Measurements from ENCODE around the gene SMURF2. TPM values are rescaled to one million over a fixed set of nuclear protein-coding genes. Genes with fewer than 3 reads are reported as not detected.
"Not testable (repeated sequence)": the region's sequence is repeated elsewhere in the genome, so short reads cannot be mapped to it uniquely, and the experiment has no call there.

SMURF2 gene
- total and polyA plus RNA-seq, 5 donors, result 4.7 to 27.2 (median 15.2) TPM

- H3K9me3 ChIP-seq (ENCODE audit: control insufficient read depth, low read length), result no peaks in the 10 kb centered on the region
- WGBS, result 65% methylated on average over 2 of the region's 2 CpGs
- ATAC-seq, result no peak
- no peak for DNase-seq
- H3K27me3 ChIP-seq (ENCODE audit: control insufficient read depth, insufficient read depth), result no peaks in the 10 kb centered on the region
- H3K27ac ChIP-seq (ENCODE audit: low read length), result no peak overlapping the region
- no peak overlapping the region for H3K4me3 ChIP-seq (ENCODE audit: low read length)
- no peaks in the 10 kb centered on the region for H3K4me1 ChIP-seq (ENCODE audit: control insufficient read depth, insufficient read depth, low read length)
- intact Hi-C loops (cut with DNase I), result no loop called here
Observed at GRCh38 chr17:64596439-64596838, 65.7 kb downstream of the SMURF2 start.

- WGBS, result 79% methylated on average over 1 of the region's 1 CpG
- DNase-seq (no peak), ATAC-seq (no peak)
- Histone ChIP-seq H3K9me3 (ENCODE audit: control insufficient read depth, low read length) (no peaks in the 10 kb centered on the region), H3K27ac (ENCODE audit: low read length) (no peak overlapping the region), H3K4me1 (ENCODE audit: control insufficient read depth, insufficient read depth, low read length) (no peaks in the 10 kb centered on the region), H3K27me3 (ENCODE audit: control insufficient read depth, insufficient read depth) (no peaks in the 10 kb centered on the region), H3K4me3 (ENCODE audit: low read length) (no peak overlapping the region)
- intact Hi-C loops (cut with DNase I), result no loop called here
Observed at GRCh38 chr17:64591944-64592343, 70.2 kb downstream of the SMURF2 start.

- intact Hi-C loops (cut with DNase I), result no loop called here
- no peak overlapping the region for H3K27ac ChIP-seq (ENCODE audit: low read length)
- 94% methylated on average over 2 of the region's 2 CpGs for WGBS
- DNase-seq (no peak), ATAC-seq (no peak)
- no peaks in the 10 kb centered on the region for H3K4me1 ChIP-seq (ENCODE audit: control insufficient read depth, insufficient read depth, low read length)
- H3K4me3 ChIP-seq (ENCODE audit: low read length), result no peak overlapping the region
- no peaks in the 10 kb centered on the region for H3K27me3 ChIP-seq (ENCODE audit: control insufficient read depth, insufficient read depth)
- H3K9me3 ChIP-seq (ENCODE audit: control insufficient read depth, low read length), result no peaks in the 10 kb centered on the region
Observed at GRCh38 chr17:64585146-64585545, 77.0 kb downstream of the SMURF2 start.

GRCh38 chr17:64583038-64583437, 79.1 kb downstream of the SMURF2 start:
- intact Hi-C loops (cut with DNase I), result no loop called here
- Histone ChIP-seq H3K27me3 (ENCODE audit: control insufficient read depth, insufficient read depth) (no peaks in the 10 kb centered on the region), H3K9me3 (ENCODE audit: control insufficient read depth, low read length) (no peaks in the 10 kb centered on the region), H3K4me1 (ENCODE audit: control insufficient read depth, insufficient read depth, low read length) (no peaks in the 10 kb centered on the region), H3K4me3 (ENCODE audit: low read length) (no peak overlapping the region), H3K27ac (ENCODE audit: low read length) (no peak overlapping the region)
- ATAC-seq (no peak), DNase-seq (no peak)
- WGBS, result 92% methylated on average over 3 of the region's 3 CpGs

- no peak overlapping the region for H3K4me3 ChIP-seq (ENCODE audit: low read length)
- ATAC-seq (no peak), DNase-seq (no peak)
- H3K9me3 ChIP-seq (ENCODE audit: control insufficient read depth, low read length), result no peaks in the 10 kb centered on the region
- intact Hi-C loops (cut with DNase I), result no loop called here
- H3K27ac ChIP-seq (ENCODE audit: low read length), result no peak overlapping the region
- no peaks in the 10 kb centered on the region for H3K27me3 ChIP-seq (ENCODE audit: control insufficient read depth, insufficient read depth)
- no peaks in the 10 kb centered on the region for H3K4me1 ChIP-seq (ENCODE audit: control insufficient read depth, insufficient read depth, low read length)
- WGBS, result 73% methylated on average over 7 of the region's 7 CpGs
Observed at GRCh38 chr17:64580384-64581315, 81.5 kb downstream of the SMURF2 start.

- Histone ChIP-seq H3K4me3 (ENCODE audit: low read length) (no peak overlapping the region), H3K4me1 (ENCODE audit: control insufficient read depth, insufficient read depth, low read length) (no peaks in the 10 kb centered on the region), H3K27me3 (ENCODE audit: control insufficient read depth, insufficient read depth) (no peaks in the 10 kb centered on the region), H3K9me3 (ENCODE audit: control insufficient read depth, low read length) (no peaks in the 10 kb centered on the region), H3K27ac (ENCODE audit: low read length) (no peak overlapping the region)
- no peak for DNase-seq
- intact Hi-C loops (cut with DNase I), result no loop called here
- ATAC-seq, result no peak
- 89% methylated on average over 1 of the region's 1 CpG for WGBS
Observed at GRCh38 chr17:64579917-64580316, 82.2 kb downstream of the SMURF2 start.

GRCh38 chr17:64577025-64577424, 85.1 kb downstream of the SMURF2 start:
- H3K9me3 ChIP-seq (ENCODE audit: control insufficient read depth, low read length); DNase-seq; intact Hi-C loops (cut with DNase I); H3K27me3 ChIP-seq (ENCODE audit: control insufficient read depth, insufficient read depth); H3K4me3 ChIP-seq (ENCODE audit: low read length); H3K27ac ChIP-seq (ENCODE audit: low read length); H3K4me1 ChIP-seq (ENCODE audit: control insufficient read depth, insufficient read depth, low read length); ATAC-seq: not testable (repeated sequence)
- WGBS, result 96% methylated on average over 4 of the region's 4 CpGs

GRCh38 chr17:64575431-64575830, 86.7 kb downstream of the SMURF2 start:
- Histone ChIP-seq H3K27me3 (ENCODE audit: control insufficient read depth, insufficient read depth) (no peaks in the 10 kb centered on the region), H3K4me3 (ENCODE audit: low read length) (no peak overlapping the region), H3K4me1 (ENCODE audit: control insufficient read depth, insufficient read depth, low read length) (no peaks in the 10 kb centered on the region), H3K9me3 (ENCODE audit: control insufficient read depth, low read length) (no peaks in the 10 kb centered on the region), H3K27ac (ENCODE audit: low read length) (no peak overlapping the region)
- ATAC-seq (no peak), DNase-seq (no peak)
- intact Hi-C loops (cut with DNase I), result no loop called here
- 97% methylated on average over 3 of the region's 3 CpGs for WGBS

GRCh38 chr17:64574646-64575045, 87.5 kb downstream of the SMURF2 start:
- WGBS, result 80% methylated on average over 1 of the region's 1 CpG
- Histone ChIP-seq H3K27ac (ENCODE audit: low read length) (no peak overlapping the region), H3K9me3 (ENCODE audit: control insufficient read depth, low read length) (no peaks in the 10 kb centered on the region), H3K27me3 (ENCODE audit: control insufficient read depth, insufficient read depth) (no peaks in the 10 kb centered on the region), H3K4me1 (ENCODE audit: control insufficient read depth, insufficient read depth, low read length) (no peaks in the 10 kb centered on the region), H3K4me3 (ENCODE audit: low read length) (no peak overlapping the region)
- DNase-seq (no peak), ATAC-seq (no peak)
- intact Hi-C loops (cut with DNase I), result no loop called here

GRCh38 chr17:64573214-64573613, 88.9 kb downstream of the SMURF2 start:
- intact Hi-C loops (cut with DNase I), result no loop called here
- H3K4me1 ChIP-seq (ENCODE audit: control insufficient read depth, insufficient read depth, low read length), result no peaks in the 10 kb centered on the region
- no peak for DNase-seq
- H3K4me3 ChIP-seq (ENCODE audit: low read length), result no peak overlapping the region
- H3K9me3 ChIP-seq (ENCODE audit: control insufficient read depth, low read length), result no peaks in the 10 kb centered on the region
- no peaks in the 10 kb centered on the region for H3K27me3 ChIP-seq (ENCODE audit: control insufficient read depth, insufficient read depth)
- H3K27ac ChIP-seq (ENCODE audit: low read length), result no peak overlapping the region
- ATAC-seq, result no peak

GRCh38 chr17:64572682-64573154, 89.4 kb downstream of the SMURF2 start:
- intact Hi-C loops (cut with DNase I), result no loop called here
- Histone ChIP-seq H3K27ac (ENCODE audit: low read length) (no peak overlapping the region), H3K4me3 (ENCODE audit: low read length) (no peak overlapping the region), H3K4me1 (ENCODE audit: control insufficient read depth, insufficient read depth, low read length) (no peaks in the 10 kb centered on the region), H3K9me3 (ENCODE audit: control insufficient read depth, low read length) (no peaks in the 10 kb centered on the region), H3K27me3 (ENCODE audit: control insufficient read depth, insufficient read depth) (no peaks in the 10 kb centered on the region)
- DNase-seq, result no peak
- ATAC-seq, result peak; percentile 75 to 79
- WGBS, result 33% methylated on average over 3 of the region's 3 CpGs

Data from right cardiac atrium (tissue), 5 donors.